A549 (cell line): ENCODE results near the gene MYO15A. TPM values are rescaled to one million over a fixed set of nuclear protein-coding genes. Genes with fewer than 3 reads are reported as not detected.
A peak's percentile ranks its signal among the peaks of the same experiment; 100 is the strongest.

Experiments used
- ATAC-seq, 2 experiments: fragments of 200-7000 bp in 1 of 2; fragments of >200 bp in 1 of 2; cut with Nextera tagmentation in 1 of 2; cut with Tn5 transposase in 1 of 2; 3 replicates each; pipeline versions ENCODE4 v1.8.0 to v1.9.1; 2018 to 2020; ENCODE audit warnings: mild to moderate bottlenecking in 1 of 2, moderate library complexity in 1 of 2
- CTCF ChIA-PET: fragments of 300-600 bp; sonication (Branson Sonifier 250); formaldehyde crosslinking; extraction: SDS; loops from one replicate; lab custom pipeline; 2021; ENCODE audit warnings: antibody characterized with exemption, inconsistent platforms; lab: Yijun Ruan, JAX
- POLR2A ChIA-PET: fragments of 350-600 bp; formaldehyde crosslinking; extraction: SDS; loops from one replicate; lab custom pipeline; 2021; ENCODE audit warnings: antibody characterized with exemption, inconsistent platforms; lab: Yijun Ruan, JAX
- DNase-seq, 2 experiments: peaks; one replicate each; pipeline versions ENCODE4 v3.0.0 to v3.0.0-alpha.2; 2011 to 2016; ENCODE audit warnings: low read depth in 1 of 2, low spot score in 1 of 2
- FAIRE-seq: peaks from 2 replicates; lab custom pipeline; 2011; peaks lifted over from hg19 to GRCh38; lab: Jason Lieb, UNC
- H3K27ac ChIP-seq, 2 experiments: fragments of >200 bp; sonication (Bioruptor Twin); formaldehyde crosslinking; 3 replicates each; pipeline ENCODE4 v1.5.1; 2016 to 2017
- H3K4me1 ChIP-seq: fragments of >200 bp; sonication (Bioruptor Twin); formaldehyde crosslinking; 3 replicates; pipeline ENCODE4 v1.6.1; 2016
- H3K4me2 ChIP-seq: fragments of >200 bp; sonication (Bioruptor Twin); formaldehyde crosslinking; 3 replicates; pipeline ENCODE4 v1.6.1; 2016
- H3K4me3 ChIP-seq: fragments of >200 bp; sonication (Bioruptor Twin); formaldehyde crosslinking; 3 replicates; pipeline ENCODE4 v1.5.1; 2016
- H3K9me3 ChIP-seq: fragments of >200 bp; sonication (Bioruptor Twin); formaldehyde crosslinking; 3 replicates; pipeline ENCODE4 v1.6.1; 2016
- CBX2 ChIP-seq: fragments of 200-600 bp; sonication (generic); IDR thresholded peaks from 2 replicates; pipeline ENCODE4 v1.6.1; 2016; ENCODE audit warnings: low read depth, mild to moderate bottlenecking, borderline replicate concordance
- CBX8 ChIP-seq: fragments of 200-600 bp; sonication (generic); IDR thresholded peaks from 2 replicates; pipeline ENCODE4 v1.6.1; 2016
- CEBPB ChIP-seq, 2 experiments: fragments of >200 bp in 1 of 2; sonication (Bioruptor Twin) in 1 of 2; formaldehyde crosslinking in 1 of 2; IDR thresholded peaks; 2 replicates each; pipeline ENCODE4 v1.6.1; 2012 to 2016
- EHMT2 ChIP-seq: fragments of 200-600 bp; sonication (generic); IDR thresholded peaks from 2 replicates; pipeline ENCODE4 v1.6.1; 2016; ENCODE audit warnings: antibody characterized with exemption, low read depth, mild to moderate bottlenecking, moderate library complexity
- EP300 ChIP-seq, 2 experiments: fragments of >200 bp; sonication (Bioruptor Twin); formaldehyde crosslinking; IDR thresholded peaks; 2 replicates in 1 of 2; 3 replicates in 1 of 2; pipeline ENCODE4 v1.6.1; 2016 to 2017
- ESRRA ChIP-seq: fragments of 150-350 bp; IDR thresholded peaks from 2 replicates; pipeline ENCODE4 v1.6.1; 2014; ENCODE audit warnings: mild to moderate bottlenecking, low read length, borderline replicate concordance
- FOSB ChIP-seq: fragments of 250-450 bp; sonication (Bioruptor Pico); IDR thresholded peaks from 2 replicates; pipeline ENCODE4 v1.5.0; 2020; ENCODE audit warnings: mild to moderate bottlenecking, moderate library complexity
- FOXS1 ChIP-seq: fragments of 250-450 bp; sonication (Bioruptor Pico); IDR thresholded peaks from 2 replicates; pipeline ENCODE4 v1.5.0; 2020; ENCODE audit warnings: mild to moderate bottlenecking, moderate library complexity
- HDAC2 ChIP-seq: fragments of 200-600 bp; sonication (generic); IDR thresholded peaks from 2 replicates; pipeline ENCODE4 v1.6.1; 2016
- HEYL ChIP-seq: fragments of 250-450 bp; sonication (Bioruptor Pico); IDR thresholded peaks from 2 replicates; pipeline ENCODE4 v1.8.0; 2021; ENCODE audit warnings: mild to moderate bottlenecking, moderate library complexity
- HOXA7 ChIP-seq: fragments of 250-450 bp; sonication (Bioruptor Pico); IDR thresholded peaks from 2 replicates; pipeline ENCODE4 v1.5.0; 2020; ENCODE audit warnings: mild to moderate bottlenecking, moderate library complexity
- HOXB13 ChIP-seq: fragments of 250-450 bp; sonication (Bioruptor Pico); IDR thresholded peaks from 2 replicates; pipeline ENCODE4 v1.5.0; 2020; ENCODE audit warnings: low read depth, mild to moderate bottlenecking, moderate library complexity
- HOXB5 ChIP-seq: fragments of 250-450 bp; sonication (Bioruptor Pico); IDR thresholded peaks from 2 replicates; pipeline ENCODE4 v1.5.0; 2020; ENCODE audit warnings: mild to moderate bottlenecking, moderate library complexity
- JUNB ChIP-seq: fragments of >200 bp; sonication (Bioruptor Twin); formaldehyde crosslinking; IDR thresholded peaks from 2 replicates; pipeline ENCODE4 v1.6.1; 2016
- KDM1A ChIP-seq: fragments of 200-600 bp; sonication (generic); IDR thresholded peaks from 2 replicates; pipeline ENCODE4 v1.6.1; 2016; ENCODE audit warnings: low read depth, mild to moderate bottlenecking
- MAFK ChIP-seq: fragments of 450-650 bp; IDR thresholded peaks from 2 replicates; pipeline ENCODE4 v1.6.1; 2014; ENCODE audit not compliant: partially characterized antibody
- MAZ ChIP-seq: fragments of 150-350 bp; IDR thresholded peaks from 2 replicates; pipeline ENCODE4 v1.6.1; 2014; ENCODE audit warnings: antibody characterized with exemption, low read depth, low read length, borderline replicate concordance
- MYC ChIP-seq: IDR thresholded peaks from 2 replicates; pipeline ENCODE4 v1.6.1; 2012; ENCODE audit warnings: mild to moderate bottlenecking, inconsistent platforms, low read length, improper control_type of control experiment, borderline replicate concordance
- NFE2L2 ChIP-seq: fragments of 150-350 bp; conservative IDR thresholded peaks from 2 replicates; pipeline ENCODE4 v1.6.1; 2014; ENCODE audit warnings: low read length
- NPAS2 ChIP-seq: fragments of 250-450 bp; sonication (Bioruptor Pico); IDR thresholded peaks from 2 replicates; pipeline ENCODE4 v1.8.0; 2022; ENCODE audit warnings: mild to moderate bottlenecking, moderate library complexity, borderline replicate concordance
- POLR2A ChIP-seq: IDR thresholded peaks from 2 replicates; pipeline ENCODE4 v1.6.1; 2012; ENCODE audit warnings: mild to moderate bottlenecking, low read length
- RAD21 ChIP-seq, 2 experiments: fragments of >200 bp in 1 of 2; sonication (Bioruptor Twin) in 1 of 2; formaldehyde crosslinking in 1 of 2; IDR thresholded peaks in 1 of 2; conservative IDR thresholded peaks in 1 of 2; 2 replicates in 1 of 2; 3 replicates in 1 of 2; pipeline ENCODE4 v1.6.1; 2012 to 2018; ENCODE audit warnings: inconsistent platforms in 1 of 2
- RCOR1 ChIP-seq: fragments of 150-350 bp; IDR thresholded peaks from 2 replicates; pipeline ENCODE4 v1.6.1; 2014; ENCODE audit warnings: antibody characterized with exemption, low read length, low read depth
- RFX5 ChIP-seq: fragments of 450-650 bp; IDR thresholded peaks from 2 replicates; pipeline ENCODE4 v1.7.1; 2014; ENCODE audit warnings: antibody characterized with exemption, mild to moderate bottlenecking, moderate library complexity
- RNF2 ChIP-seq: fragments of 200-600 bp; sonication (generic); IDR thresholded peaks from 2 replicates; pipeline ENCODE4 v1.6.1; 2016; ENCODE audit warnings: low read depth, mild to moderate bottlenecking, antibody characterized with exemption, moderate library complexity, borderline replicate concordance
- TFCP2L1 ChIP-seq: fragments of 250-450 bp; sonication (Bioruptor Pico); IDR thresholded peaks from 2 replicates; pipeline ENCODE4 v1.5.0; 2021; ENCODE audit warnings: mild to moderate bottlenecking
- ZFP36 ChIP-seq: fragments of 450-650 bp; IDR thresholded peaks from 2 replicates; pipeline ENCODE4 v1.6.1; 2014; ENCODE audit warnings: borderline replicate concordance; ENCODE audit not compliant: partially characterized antibody
- ZSCAN20 ChIP-seq: fragments of 250-450 bp; sonication (Bioruptor Pico); IDR thresholded peaks from 2 replicates; pipeline ENCODE4 v1.8.0; 2022; ENCODE audit warnings: mild to moderate bottlenecking, moderate library complexity
- WGBS: methylation state at CpG from one replicate; pipeline ENCODE4 v1.1.6; 2017; ENCODE audit errors: missing lambda C conversion rate; 5-methylcytosine and 5-hydroxymethylcytosine counted together
- polyA plus RNA-seq, 4 experiments: library from polyadenylated mRNA; depleted of rRNA in 3 of 4; stranded (reverse); fragments of >200 nt; fragmentation: RNase III in 1 of 4; extraction: RNeasy Plus Mini Kit Qiagen cat#74134 plus additional on column Dnase treatment in 1 of 4; gene quantifications; 2 replicates in 3 of 4; 3 replicates in 1 of 4; pipeline ENCODE4 v1.2.3, GENCODE V29; 2011 to 2017
- TF ChIP-seq, protein P1 (sequence below): fragments of 150-350 bp; IDR thresholded peaks from 2 replicates; pipeline ENCODE4 v1.6.1; 2014; ENCODE audit warnings: low read depth, mild to moderate bottlenecking, low read length
- TF ChIP-seq, protein P2 (sequence below): IDR thresholded peaks from 2 replicates; pipeline ENCODE4 v1.6.1; 2012; ENCODE audit warnings: low read depth, borderline replicate concordance
- TF ChIP-seq, protein P3 (sequence below): fragments of >200 bp; sonication (Bioruptor Twin); formaldehyde crosslinking; IDR thresholded peaks from 3 replicates; pipeline ENCODE4 v1.6.1; 2016
- TF ChIP-seq, protein P4 (sequence below): fragments of 250-450 bp; sonication (Bioruptor Pico); IDR thresholded peaks from 2 replicates; pipeline ENCODE4 v1.5.0; 2021; ENCODE audit warnings: mild to moderate bottlenecking, moderate library complexity, borderline replicate concordance
- TF ChIP-seq, protein P5 (sequence below): IDR thresholded peaks from 2 replicates; pipeline ENCODE4 v1.6.1; 2012

Gene MYO15A
- polyA plus RNA-seq, 2 of the 4 experiments (the other 2 are of a cell fraction), result 0.22 to 0.26 TPM

DNA sequence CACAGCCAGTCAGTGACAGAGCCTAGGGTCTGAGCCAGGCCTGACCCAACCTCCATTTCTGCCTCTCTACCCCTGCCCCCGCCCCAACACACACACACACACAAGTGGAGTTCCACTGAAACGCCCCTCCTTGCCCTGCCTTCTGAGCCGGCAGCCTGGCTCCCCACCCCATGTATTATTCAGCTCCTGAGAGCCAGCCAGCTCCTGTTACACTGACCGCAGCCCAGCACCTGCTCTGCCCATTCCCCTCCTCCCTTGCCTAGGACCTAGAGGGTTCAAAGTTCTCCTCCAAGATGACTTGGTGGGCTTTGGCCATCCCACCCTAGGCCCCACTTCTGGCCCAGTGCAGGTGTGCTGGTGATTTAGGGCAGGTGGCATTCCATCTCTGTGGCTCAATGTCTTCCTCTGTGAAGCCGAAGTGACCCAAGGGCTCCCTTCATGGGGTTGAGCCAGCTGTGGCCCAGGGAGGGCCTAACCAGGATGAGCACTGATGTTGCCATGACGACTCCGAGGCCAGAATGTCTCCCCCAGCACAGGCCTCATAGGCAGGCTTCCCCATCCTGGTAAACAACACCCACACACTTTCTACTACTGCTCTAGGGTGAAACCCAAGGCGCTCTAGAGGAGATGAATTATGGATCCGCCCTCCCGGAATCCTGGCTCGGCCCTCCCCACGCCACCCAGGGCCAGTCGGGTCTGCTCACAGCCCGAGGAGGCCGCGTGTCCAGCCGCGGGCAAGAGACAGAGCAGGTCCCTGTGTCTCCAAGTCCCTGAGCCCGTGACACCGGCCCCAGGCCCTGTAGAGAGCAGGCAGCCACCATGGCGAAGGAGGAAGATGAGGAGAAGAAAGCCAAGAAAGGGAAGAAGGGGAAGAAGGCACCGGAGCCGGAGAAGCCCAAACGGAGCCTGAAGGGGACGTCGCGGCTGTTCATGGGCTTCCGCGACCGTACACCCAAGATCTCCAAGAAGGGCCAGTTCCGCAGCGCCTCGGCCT lies 9.7 kb downstream of the MYO15A start:
- H3K9me3 ChIP-seq, result peaks cover 3% of the 10 kb centered on the region; the same call in 2 of the 3 replicates
- POLR2A ChIA-PET, result no interaction called here
- 79% methylated on average over 33 of the region's 33 CpGs for WGBS
- H3K4me3 ChIP-seq, result no peak overlapping the region
- no peaks in the 10 kb centered on the region for H3K4me1 ChIP-seq
- H3K27ac ChIP-seq, result no peak overlapping the region
- H3K4me2 ChIP-seq, result no peak overlapping the region
- TF ChIP-seq MAFK (no peak), FOXS1 (CRISPR knock-in tag) (no peak), ZFP36 (no peak), RCOR1 (no peak), HOXB5 (CRISPR knock-in tag) (no peak), RNF2 (no peak), KDM1A (no peak), HOXA7 (CRISPR knock-in tag) (no peak), CBX8 (no peak), CBX2 (no peak), HDAC2 (no peak), POLR2A (no peak), EP300 (IDR thresholded peaks at IDR 0.05) (no peak), JUNB (no peak), TFCP2L1 (CRISPR knock-in tag) (no peak), NFE2L2 (no peak), MAZ (no peak)
- TF ChIP-seq, protein P1, sequence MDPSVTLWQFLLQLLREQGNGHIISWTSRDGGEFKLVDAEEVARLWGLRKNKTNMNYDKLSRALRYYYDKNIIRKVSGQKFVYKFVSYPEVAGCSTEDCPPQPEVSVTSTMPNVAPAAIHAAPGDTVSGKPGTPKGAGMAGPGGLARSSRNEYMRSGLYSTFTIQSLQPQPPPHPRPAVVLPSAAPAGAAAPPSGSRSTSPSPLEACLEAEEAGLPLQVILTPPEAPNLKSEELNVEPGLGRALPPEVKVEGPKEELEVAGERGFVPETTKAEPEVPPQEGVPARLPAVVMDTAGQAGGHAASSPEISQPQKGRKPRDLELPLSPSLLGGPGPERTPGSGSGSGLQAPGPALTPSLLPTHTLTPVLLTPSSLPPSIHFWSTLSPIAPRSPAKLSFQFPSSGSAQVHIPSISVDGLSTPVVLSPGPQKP, result no peak
- TF ChIP-seq, protein P2, sequence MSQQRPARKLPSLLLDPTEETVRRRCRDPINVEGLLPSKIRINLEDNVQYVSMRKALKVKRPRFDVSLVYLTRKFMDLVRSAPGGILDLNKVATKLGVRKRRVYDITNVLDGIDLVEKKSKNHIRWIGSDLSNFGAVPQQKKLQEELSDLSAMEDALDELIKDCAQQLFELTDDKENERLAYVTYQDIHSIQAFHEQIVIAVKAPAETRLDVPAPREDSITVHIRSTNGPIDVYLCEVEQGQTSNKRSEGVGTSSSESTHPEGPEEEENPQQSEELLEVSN, result no peak
- FAIRE-seq (no peak), ATAC-seq (0 out of 6 replicates have a peak, but pooled peaks of 1 of the 2 experiments have one; percentile 6), DNase-seq (no peak)
- CTCF ChIA-PET, result interaction anchor here (1.3 to 1.4 kb wide), 3 partner anchors 10 to 24 kb away, joined by 4 to 6 read pairs (median 5); no protein-coding TSS in a partner anchor

DNA sequence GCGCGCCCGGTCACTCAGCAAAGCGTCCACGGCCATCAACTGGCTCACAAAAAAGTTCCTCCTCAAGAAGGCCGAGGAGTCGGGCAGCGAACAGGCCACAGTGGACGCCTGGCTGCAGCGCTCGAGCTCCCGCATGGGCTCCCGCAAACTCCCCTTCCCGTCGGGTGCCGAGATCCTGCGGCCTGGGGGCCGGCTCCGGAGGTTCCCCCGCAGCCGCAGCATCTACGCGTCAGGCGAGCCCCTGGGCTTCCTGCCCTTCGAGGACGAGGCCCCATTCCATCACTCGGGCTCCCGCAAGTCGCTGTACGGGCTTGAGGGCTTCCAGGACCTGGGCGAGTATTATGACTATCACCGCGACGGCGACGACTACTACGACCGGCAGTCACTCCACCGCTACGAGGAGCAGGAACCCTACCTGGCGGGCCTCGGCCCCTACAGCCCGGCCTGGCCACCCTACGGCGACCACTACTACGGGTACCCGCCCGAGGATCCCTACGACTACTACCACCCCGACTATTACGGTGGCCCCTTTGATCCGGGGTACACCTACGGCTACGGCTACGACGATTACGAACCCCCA lies 10.7 kb downstream of the MYO15A start:
- DNase-seq (no peak), FAIRE-seq (no peak), ATAC-seq (no peak)
- Histone ChIP-seq H3K4me1 (no peaks in the 10 kb centered on the region), H3K4me2 (no peak overlapping the region), H3K4me3 (no peak overlapping the region), H3K27ac (no peak overlapping the region), H3K9me3 (peaks cover 3% of the 10 kb centered on the region; the same call in 2 of the 3 replicates)
- WGBS, result 88% methylated on average over 57 of the region's 57 CpGs
- ChIA-PET POLR2A (no interaction called here), CTCF (no interaction called here)
- no peak for TF ChIP-seq NPAS2 (CRISPR knock-in tag)
- TF ChIP-seq, protein P3, sequence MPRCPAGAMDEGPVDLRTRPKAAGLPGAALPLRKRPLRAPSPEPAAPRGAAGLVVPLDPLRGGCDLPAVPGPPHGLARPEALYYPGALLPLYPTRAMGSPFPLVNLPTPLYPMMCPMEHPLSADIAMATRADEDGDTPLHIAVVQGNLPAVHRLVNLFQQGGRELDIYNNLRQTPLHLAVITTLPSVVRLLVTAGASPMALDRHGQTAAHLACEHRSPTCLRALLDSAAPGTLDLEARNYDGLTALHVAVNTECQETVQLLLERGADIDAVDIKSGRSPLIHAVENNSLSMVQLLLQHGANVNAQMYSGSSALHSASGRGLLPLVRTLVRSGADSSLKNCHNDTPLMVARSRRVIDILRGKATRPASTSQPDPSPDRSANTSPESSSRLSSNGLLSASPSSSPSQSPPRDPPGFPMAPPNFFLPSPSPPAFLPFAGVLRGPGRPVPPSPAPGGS, result no peak
- no peak for TF ChIP-seq ZSCAN20
- no peak for TF ChIP-seq HOXB5 (CRISPR knock-in tag)
- no peak for TF ChIP-seq FOXS1 (CRISPR knock-in tag)
- TF ChIP-seq HOXB13 (CRISPR knock-in tag), result no peak
- TF ChIP-seq ESRRA, result no peak
- no peak for TF ChIP-seq RFX5
- TF ChIP-seq, protein P4, sequence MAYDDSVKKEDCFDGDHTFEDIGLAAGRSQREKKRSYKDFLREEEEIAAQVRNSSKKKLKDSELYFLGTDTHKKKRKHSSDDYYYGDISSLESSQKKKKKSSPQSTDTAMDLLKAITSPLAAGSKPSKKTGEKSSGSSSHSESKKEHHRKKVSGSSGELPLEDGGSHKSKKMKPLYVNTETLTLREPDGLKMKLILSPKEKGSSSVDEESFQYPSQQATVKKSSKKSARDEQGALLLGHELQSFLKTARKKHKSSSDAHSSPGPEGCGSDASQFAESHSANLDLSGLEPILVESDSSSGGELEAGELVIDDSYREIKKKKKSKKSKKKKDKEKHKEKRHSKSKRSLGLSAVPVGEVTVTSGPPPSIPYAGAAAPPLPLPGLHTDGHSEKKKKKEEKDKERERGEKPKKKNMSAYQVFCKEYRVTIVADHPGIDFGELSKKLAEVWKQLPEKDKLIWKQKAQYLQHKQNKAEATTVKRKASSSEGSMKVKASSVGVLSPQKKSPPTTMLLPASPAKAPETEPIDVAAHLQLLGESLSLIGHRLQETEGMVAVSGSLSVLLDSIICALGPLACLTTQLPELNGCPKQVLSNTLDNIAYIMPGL (CRISPR knock-in tag), result no peak
- TF ChIP-seq FOSB (CRISPR knock-in tag), result no peak
- TF ChIP-seq, protein P5, sequence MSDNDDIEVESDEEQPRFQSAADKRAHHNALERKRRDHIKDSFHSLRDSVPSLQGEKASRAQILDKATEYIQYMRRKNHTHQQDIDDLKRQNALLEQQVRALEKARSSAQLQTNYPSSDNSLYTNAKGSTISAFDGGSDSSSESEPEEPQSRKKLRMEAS, result no peak
- no peak for TF ChIP-seq NFE2L2
- TF ChIP-seq CEBPB (IDR thresholded peaks at IDR 0.05), result no peak
- TF ChIP-seq HEYL, result no peak
- TF ChIP-seq MYC, result no peak
- no peak for TF ChIP-seq RNF2
- no peak for TF ChIP-seq RAD21 (conservative IDR thresholded peaks at IDR 0.05 in 1 of 2, IDR thresholded peaks at IDR 0.05 in 1 of 2)
- TF ChIP-seq EHMT2, result no peak
